Measurements from ENCODE around the gene SEC23B.

SEC23B gene

GRCh38 chr20:18589941-18590674 lies 82.4 kb downstream of the SEC23B start:
- no peak for DNase-seq

- DNase-seq, result no peak
Measured at GRCh38 chr20:18596270-18596669, 88.5 kb downstream of the SEC23B start.

- DNase-seq, result no peak
Measured at GRCh38 chr20:18609741-18610140, 102.0 kb downstream of the SEC23B start.
